NCI-H1417 treated with DMSO at 0.1 percent for 48 hours (cell line): Measurements from ENCODE around the gene ANKRD1.

Experiments
- DNase-seq: peaks from one replicate; lab custom pipeline; 2025; lab: John Stamatoyannopoulos, UW

Gene ANKRD1

GRCh38 chr10:90935581-90936275 is 14.8 kb upstream of the ANKRD1 start:
- no peak for DNase-seq

- DNase-seq = no peak
Observed at GRCh38 chr10:90930971-90931871, 10.3 kb upstream of the ANKRD1 start.

- DNase-seq = no peak
Observed at GRCh38 chr10:90930070-90930837, 9.4 kb upstream of the ANKRD1 start.

- no peak for DNase-seq
Observed at GRCh38 chr10:90929179-90929578, 8.3 kb upstream of the ANKRD1 start.

- no peak for DNase-seq
Observed at GRCh38 chr10:90927293-90927692, 6.4 kb upstream of the ANKRD1 start.

- DNase-seq = no peak
Observed at GRCh38 chr10:90925079-90926029, 4.5 kb upstream of the ANKRD1 start.

GRCh38 chr10:90924552-90924951 is 3.7 kb upstream of the ANKRD1 start:
- DNase-seq = no peak

GRCh38 chr10:90923111-90923731 is 2.3 kb upstream of the ANKRD1 start:
- DNase-seq = no peak

- DNase-seq = no peak
Observed at GRCh38 chr10:90921906-90922305, 1.0 kb upstream of the ANKRD1 start.

GRCh38 chr10:90919683-90920574 is 958 bp downstream of the ANKRD1 start:
- DNase-seq = no peak

- DNase-seq = no peak
Observed at GRCh38 chr10:90917968-90918318, 2.9 kb downstream of the ANKRD1 start.

- DNase-seq = no peak
Observed at GRCh38 chr10:90917238-90917967, 3.5 kb downstream of the ANKRD1 start.

- no peak for DNase-seq
Observed at GRCh38 chr10:90916392-90917237, 4.3 kb downstream of the ANKRD1 start.

- no peak for DNase-seq
Observed at GRCh38 chr10:90915766-90916075, 5.2 kb downstream of the ANKRD1 start.

GRCh38 chr10:90914992-90915765 is 5.7 kb downstream of the ANKRD1 start:
- DNase-seq = no peak

GRCh38 chr10:90913774-90914420 is 7.0 kb downstream of the ANKRD1 start:
- no peak for DNase-seq

GRCh38 chr10:90912854-90913479 is 7.9 kb downstream of the ANKRD1 start:
- DNase-seq = no peak
